Astrocyte of the spinal cord (primary cell): Measurements from ENCODE around the gene GPLD1.

ENCODE experiments used
- DNase-seq: peaks from one replicate; pipeline ENCODE4 v3.0.0; 2011; ENCODE audit warnings: low read depth, low spot score
- H3K4me3 ChIP-seq: 2 replicates; pipeline ENCODE4 v1.5.1; 2011; ENCODE audit warnings: low read depth, mild to moderate bottlenecking, low read length, moderate library complexity
- in situ Hi-C: cut with HindIII; loops from 2 replicates; pipeline ENCODE4 v1.10.0; 2017; ENCODE audit warnings: low sequenced_read_pairs
- TF ChIP-seq, protein P1 (sequence below): IDR thresholded peaks from 2 replicates; pipeline ENCODE4 v1.5.1; 2012; ENCODE audit warnings: low read depth, mild to moderate bottlenecking, low read length, inconsistent platforms

Gene GPLD1

DNA sequence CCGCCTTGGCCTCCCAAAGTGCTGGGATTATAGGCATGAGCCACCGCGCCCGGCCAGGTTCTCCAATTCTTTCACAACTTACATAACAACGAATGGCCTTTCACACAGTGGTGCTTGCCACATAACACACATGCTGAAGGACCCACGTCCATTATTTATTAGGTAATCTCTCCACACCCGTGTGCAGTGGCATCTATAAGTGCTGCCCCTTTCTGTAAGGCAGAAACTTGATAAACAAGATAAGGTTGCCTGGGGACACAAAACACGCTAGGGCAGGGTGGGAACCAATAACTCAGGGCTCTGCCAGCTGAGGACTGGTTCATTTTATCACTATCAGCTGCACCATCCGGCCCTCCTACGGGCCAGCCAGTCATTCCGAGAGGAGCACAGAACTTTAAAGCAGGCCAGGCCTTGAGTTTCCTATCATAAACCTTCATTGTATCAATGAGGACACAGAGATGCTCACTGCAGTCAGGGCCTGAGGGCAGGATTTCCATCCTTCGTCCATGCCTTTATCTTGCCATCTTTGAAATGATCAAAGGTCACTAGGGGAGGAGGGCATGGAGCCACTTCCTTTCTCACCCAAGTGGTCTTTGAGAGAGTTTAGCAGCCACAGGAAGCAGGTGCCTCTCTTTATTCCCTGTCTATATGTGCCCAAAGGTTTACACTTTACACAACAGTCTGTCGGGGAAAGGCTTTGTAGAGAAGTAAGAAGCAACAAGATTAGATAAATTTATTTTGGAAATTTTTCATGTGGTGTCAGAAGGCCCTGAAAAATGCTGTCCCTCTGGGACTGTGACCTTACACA is 37.6 kb downstream of the GPLD1 start:
- no peak for DNase-seq
- in situ Hi-C loops = no loop called here
- H3K4me3 ChIP-seq = no peak overlapping the region
- TF ChIP-seq, protein P1, sequence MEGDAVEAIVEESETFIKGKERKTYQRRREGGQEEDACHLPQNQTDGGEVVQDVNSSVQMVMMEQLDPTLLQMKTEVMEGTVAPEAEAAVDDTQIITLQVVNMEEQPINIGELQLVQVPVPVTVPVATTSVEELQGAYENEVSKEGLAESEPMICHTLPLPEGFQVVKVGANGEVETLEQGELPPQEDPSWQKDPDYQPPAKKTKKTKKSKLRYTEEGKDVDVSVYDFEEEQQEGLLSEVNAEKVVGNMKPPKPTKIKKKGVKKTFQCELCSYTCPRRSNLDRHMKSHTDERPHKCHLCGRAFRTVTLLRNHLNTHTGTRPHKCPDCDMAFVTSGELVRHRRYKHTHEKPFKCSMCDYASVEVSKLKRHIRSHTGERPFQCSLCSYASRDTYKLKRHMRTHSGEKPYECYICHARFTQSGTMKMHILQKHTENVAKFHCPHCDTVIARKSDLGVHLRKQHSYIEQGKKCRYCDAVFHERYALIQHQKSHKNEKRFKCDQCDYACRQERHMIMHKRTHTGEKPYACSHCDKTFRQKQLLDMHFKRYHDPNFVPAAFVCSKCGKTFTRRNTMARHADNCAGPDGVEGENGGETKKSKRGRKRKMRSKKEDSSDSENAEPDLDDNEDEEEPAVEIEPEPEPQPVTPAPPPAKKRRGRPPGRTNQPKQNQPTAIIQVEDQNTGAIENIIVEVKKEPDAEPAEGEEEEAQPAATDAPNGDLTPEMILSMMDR = no peak

DNA sequence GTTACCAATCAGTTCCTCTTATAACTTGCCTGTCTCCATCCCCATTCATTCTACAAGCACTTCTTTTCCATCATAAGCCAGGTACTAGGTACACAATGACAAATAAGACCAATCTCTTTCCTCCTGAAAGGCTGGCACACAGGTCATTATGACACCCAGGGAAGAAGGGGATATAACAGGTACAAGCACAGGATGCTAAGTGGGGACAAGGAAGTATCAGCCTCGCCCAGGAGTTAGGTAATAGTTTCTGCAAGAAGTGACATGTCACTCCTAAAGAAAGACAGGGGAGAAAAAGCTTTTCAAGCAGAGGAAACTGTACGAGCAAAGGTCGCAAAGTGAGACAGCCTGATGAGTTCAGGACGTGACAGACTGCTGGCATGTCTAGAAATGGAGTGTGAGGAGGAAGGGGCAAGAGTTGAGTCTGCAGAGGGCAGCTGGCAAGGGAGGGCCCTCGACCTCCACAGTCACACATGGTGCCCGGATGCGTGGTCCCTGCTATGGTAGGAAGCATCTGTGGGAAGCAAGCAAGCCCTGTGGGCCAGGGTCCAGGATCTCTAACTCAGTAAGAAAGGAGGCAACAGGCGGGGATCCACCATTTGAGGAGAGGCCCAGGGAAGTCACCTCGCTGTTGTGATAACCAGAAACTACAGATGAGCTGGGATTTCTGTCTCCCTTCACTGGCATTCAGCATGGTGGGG is 40.4 kb downstream of the GPLD1 start:
- no peak for DNase-seq
- TF ChIP-seq, protein P1 = no peak
- H3K4me3 ChIP-seq = no peak overlapping the region
- in situ Hi-C loops = no loop called here

DNA sequence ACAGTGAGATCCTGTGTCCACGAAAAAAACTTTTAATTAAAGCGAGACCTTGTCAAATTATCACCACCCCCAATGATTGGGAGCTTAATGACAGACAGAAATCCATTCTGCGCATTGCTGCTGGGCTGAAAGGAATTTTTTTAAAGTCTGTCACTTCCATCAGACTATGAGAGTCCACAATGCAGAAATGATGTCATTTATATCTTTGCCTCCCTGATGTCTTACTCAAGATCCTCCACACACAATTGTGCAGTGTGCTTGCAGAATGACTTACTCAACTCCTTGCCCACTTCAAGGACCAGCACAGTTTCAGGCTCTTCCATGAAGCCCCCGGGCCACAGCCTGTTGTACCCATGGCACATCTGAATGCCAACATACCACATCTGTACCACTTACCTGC is 41.0 kb downstream of the GPLD1 start:
- in situ Hi-C loops = no loop called here
- no peak for DNase-seq
- TF ChIP-seq, protein P1 = no peak
- H3K4me3 ChIP-seq = no peak overlapping the region

DNA sequence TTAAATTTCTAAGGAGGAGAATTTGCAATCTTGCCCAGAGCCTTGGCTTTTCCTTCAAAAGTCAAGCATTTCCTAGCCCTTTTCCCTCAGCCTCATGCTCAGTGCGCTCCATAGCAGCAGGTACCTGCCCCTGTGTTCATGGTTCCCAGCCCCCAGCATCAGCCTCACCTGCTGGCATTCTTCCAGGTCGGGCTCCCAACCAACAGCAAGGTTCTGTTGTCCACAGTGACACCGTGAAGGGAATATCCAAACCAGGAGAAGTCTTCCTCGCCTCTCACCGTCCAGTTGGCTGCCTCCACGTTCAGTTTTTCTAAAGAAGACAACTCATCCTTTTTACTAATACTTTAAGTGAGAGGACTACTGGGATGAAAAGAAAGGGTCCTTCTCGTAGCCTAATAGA is 42.7 kb downstream of the GPLD1 start:
- no peak for DNase-seq
- no peak overlapping the region for H3K4me3 ChIP-seq
- in situ Hi-C loops = no loop called here
- TF ChIP-seq, protein P1 = no peak

DNA sequence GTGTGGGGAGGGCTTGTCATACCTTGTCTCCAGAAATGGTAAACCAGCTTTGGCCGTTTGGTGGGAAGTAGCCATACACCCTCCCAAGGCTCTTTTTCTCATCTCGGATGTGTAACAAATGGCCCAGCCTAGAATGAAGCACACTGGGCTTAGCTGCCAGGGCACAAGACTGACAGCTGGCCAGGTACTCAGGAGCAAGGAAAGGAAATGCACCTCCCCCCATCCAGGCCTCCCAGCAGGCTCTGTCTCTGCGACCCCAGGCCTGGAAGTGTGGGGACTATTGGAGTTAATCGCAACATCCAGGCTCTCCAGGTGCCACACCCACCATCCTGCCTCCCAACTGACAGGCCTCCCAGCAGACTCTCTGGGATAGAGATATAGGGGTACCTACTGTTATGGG is 43.7 kb downstream of the GPLD1 start:
- DNase-seq = no peak
- TF ChIP-seq, protein P1 = no peak
- no peak overlapping the region for H3K4me3 ChIP-seq
- in situ Hi-C loops = no loop called here

DNA sequence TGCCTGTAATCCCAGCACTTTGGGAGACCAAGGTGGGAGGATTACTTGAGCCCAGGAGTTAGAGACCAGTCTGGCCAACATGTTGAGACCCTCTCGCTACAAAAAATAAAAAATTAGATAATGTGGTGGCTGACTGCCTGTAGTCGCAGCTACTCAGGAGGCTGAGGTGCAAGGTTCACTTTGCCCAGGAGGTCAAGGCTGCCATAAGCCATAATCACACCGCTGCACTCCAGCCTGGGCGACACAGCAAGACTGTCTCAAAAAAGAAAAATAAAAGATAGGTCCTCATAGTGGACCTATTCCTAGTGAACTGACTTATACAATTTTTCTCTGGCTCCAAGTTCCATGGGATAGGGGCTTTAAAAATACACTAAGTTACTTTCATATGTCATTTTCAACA is 44.8 kb downstream of the GPLD1 start:
- TF ChIP-seq, protein P1 = no peak
- no peak for DNase-seq
- in situ Hi-C loops = no loop called here
- no peak overlapping the region for H3K4me3 ChIP-seq
